DND-41 (cell line): ENCODE measurements around the gene FOXL1.

Experiments used
- CTCF ChIP-seq: IDR thresholded peaks from 2 replicates; pipeline ENCODE4 v1.5.1; 2012; ENCODE audit warnings: borderline replicate concordance, low read length, moderate library complexity, mild to moderate bottlenecking; ENCODE audit not compliant: poor library complexity, severe bottlenecking; ENCODE audit errors: extremely low read depth
- EZH2 ChIP-seq: IDR thresholded peaks from 3 replicates; pipeline ENCODE4 v1.6.1; 2012; ENCODE audit warnings: borderline replicate concordance, low read depth, mild to moderate bottlenecking, moderate library complexity, low read length, inconsistent platforms; ENCODE audit not compliant: severe bottlenecking

DNA sequence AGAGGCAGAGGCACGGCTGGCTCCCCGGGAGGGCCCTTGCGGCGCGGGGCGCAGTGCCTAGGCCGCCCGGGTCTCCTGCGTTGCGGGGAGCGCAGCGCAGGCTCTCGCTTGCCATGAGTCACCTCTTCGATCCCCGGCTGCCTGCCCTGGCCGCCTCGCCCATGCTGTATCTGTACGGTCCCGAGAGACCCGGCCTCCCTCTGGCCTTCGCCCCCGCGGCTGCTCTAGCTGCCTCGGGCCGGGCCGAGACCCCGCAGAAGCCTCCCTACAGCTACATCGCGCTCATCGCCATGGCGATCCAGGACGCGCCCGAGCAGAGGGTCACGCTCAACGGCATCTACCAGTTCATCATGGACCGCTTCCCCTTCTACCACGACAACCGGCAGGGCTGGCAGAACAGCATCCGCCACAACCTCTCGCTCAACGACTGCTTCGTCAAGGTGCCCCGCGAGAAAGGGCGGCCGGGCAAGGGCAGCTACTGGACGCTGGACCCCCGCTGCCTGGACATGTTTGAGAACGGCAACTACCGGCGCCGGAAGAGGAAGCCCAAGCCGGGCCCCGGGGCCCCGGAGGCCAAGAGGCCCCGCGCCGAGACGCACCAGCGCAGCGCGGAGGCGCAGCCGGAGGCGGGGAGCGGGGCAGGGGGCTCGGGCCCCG is 390 bp downstream of the FOXL1 start:
- no peak for TF ChIP-seq EZH2
- TF ChIP-seq CTCF: no peak
